GM19099 (cell line): ENCODE measurements around the gene NDUFA5.

Experiments
- POLR2A ChIP-seq: IDR thresholded peaks from 3 replicates; pipeline ENCODE4 v1.6.1; 2011; ENCODE audit warnings: low read depth; ENCODE audit not compliant: insufficient read length; ENCODE audit errors: extremely low read depth

NDUFA5 gene

DNA sequence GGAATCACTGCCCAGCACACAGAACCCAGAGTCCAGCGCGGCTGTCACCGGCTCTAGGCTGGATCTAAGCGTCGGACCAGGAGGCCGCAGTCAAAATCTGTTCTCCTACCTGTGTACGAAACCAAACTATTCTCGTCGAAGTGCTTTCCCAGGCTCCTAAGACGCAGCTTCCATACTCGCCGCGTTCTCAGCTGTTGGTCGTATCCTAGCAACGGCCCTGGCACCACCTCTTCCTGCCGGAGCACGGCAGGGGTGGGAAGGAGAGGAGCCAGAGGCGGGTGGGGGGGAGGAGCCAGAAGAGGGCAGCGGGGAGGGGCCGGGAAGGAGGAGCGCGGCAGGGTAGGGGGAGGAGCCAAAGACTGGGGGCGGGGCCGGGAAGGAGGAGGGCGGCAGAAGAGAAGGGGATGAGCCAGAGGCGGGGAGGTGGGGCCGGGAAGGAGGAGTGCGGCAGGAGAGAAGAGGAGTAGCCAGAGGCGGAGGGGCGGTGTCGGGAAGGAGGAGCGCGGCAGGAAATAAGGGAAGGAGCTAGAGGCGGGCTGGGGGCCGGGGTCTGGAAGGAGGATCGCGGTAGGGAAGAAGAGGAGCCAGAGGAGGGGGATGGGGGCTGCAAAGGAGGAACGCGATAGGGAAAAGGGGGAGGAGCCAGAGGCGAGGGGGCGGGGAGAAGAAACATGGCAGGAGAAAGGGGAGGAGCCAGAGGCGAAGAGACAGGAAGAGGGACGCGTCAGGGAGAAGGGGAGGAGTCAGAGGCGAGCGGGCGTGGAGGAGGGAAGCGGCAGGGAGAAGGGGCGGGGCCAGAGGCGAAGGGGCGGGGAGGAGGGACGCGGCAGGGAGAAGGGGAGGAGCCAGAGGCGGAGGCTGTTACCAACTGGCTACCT is 23.0 kb downstream of the NDUFA5 start, which contains the start of gene IQUB:
Gene IQUB, minus strand, starts transcription at position 213 of the 878 bp plus-strand sequence. CDS start 22,255 bp downstream, outside the sequence.
- peak; percentile 18 for TF ChIP-seq POLR2A

GRCh38 chr7:123533929-123534382 is 23.7 kb downstream of the NDUFA5 start:
- no peak for TF ChIP-seq POLR2A

DNA sequence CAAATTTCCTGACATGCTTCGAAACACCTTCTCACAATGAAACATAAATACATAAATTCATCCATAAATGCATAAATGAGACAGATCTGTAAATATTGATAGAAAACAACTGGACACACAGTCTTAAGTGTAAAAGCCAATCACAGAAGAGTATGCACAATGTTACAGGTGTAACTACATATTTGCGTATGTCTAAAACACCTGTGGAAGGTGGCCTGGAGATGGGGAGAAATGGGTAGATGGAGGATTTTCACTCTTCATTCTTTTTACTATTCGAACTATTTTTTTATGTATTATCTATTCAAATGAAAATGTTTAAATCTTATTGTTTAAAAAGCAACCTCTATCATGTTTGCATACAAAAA is 24.1 kb downstream of the NDUFA5 start:
- TF ChIP-seq POLR2A: no peak

DNA sequence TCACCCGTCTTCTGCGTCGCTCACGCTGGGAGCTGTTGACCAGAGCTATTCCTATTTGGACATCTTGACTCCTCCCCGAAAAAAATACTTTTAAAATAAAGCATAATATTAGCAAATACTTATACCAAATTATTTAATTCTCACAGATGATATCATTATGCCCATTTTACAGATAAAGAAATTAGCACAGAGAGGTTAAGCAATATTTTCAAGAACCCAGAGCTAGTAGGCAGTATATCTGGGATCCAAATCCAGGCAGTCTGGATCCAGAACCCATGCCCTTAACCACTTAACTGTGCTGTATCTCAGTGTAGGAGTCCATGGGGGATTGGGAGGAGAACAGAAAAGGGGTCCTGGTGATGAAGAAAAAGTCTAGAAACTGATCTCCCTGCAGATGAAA is 29.4 kb downstream of the NDUFA5 start:
- no peak for TF ChIP-seq POLR2A

GRCh38 chr7:123522066-123522465 is 35.6 kb downstream of the NDUFA5 start:
- no peak for TF ChIP-seq POLR2A

DNA sequence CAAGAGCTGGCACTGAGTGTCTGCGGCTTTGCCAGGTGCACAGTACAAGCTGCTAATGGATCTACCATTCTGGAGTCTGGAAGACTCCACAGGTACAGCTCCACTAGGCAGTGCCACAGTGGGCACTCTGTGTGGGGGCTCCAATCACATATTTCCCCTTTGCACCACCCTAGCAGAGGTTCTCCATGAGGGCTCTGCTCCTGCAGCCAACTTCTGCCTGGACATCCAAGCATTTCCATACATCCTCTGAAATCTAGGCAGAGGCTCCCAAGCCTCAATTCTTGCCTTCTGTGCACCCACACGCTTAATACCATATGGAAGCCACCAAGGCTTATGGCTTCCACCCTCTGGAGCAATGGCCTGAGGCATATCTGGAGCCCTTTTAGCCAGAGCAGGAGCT is 52.4 kb downstream of the NDUFA5 start:
- no peak for TF ChIP-seq POLR2A

GRCh38 chr7:123502201-123502600 is 55.4 kb downstream of the NDUFA5 start:
- TF ChIP-seq POLR2A: no peak

- TF ChIP-seq POLR2A: no peak
Measured at GRCh38 chr7:123500878-123501489, 56.6 kb downstream of the NDUFA5 start.

DNA sequence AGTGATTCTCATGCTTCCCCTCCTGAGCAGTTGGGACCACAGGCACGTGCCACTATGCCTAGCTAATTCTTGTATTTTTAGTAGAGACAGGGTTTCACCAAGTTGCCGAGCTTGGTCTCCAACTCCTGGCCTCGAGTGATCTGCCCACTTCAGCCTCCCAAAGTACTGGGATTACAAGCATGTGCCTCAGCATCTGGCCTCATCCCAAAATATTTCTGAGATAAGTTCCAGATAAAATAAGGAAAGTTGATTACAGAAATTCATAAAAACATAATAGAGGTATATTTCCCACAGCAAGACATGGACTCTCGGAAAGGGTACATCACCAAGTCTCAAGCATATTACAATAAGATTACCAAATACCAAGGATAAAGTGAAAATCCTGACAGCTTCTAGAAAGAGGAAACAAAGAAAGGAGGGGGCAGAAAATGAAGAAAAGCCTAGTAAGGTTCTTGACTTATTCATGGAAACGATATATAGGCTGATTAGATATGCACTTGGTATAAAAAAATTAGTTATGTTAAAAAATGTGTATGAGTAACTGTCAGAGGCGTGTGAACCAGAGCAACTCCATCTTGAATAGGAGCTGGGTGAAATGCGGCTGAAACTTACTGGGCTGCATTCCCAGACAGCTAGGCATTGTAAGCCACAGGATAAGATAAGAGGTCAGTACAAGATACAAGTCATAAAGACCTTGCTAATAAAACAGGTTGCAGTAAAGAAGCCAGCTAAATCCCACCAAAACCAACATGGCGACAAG is 58.2 kb downstream of the NDUFA5 start:
- no peak for TF ChIP-seq POLR2A

GRCh38 chr7:123498601-123499000 is 59.0 kb downstream of the NDUFA5 start:
- no peak for TF ChIP-seq POLR2A

DNA sequence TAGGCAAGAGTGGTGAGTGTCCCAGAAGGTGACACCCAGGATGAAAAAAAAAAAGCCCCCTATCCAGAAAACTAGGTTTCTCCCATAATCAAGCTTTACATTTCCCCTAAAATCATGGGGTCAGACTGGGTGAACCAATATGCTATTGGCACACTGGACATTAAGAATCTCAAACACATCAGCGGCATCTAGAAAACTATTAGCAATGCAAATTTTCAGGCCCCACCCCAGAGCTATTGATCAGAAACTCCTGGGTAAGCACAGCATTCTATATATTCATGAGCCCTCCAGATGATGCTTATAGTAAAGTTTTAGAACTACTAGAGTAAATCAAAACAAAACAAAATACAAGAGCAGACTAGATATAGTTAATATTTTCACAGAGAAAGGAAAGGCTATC is 59.6 kb downstream of the NDUFA5 start:
- TF ChIP-seq POLR2A: no peak

GRCh38 chr7:123494193-123494796 is 63.3 kb downstream of the NDUFA5 start:
- TF ChIP-seq POLR2A: no peak

DNA sequence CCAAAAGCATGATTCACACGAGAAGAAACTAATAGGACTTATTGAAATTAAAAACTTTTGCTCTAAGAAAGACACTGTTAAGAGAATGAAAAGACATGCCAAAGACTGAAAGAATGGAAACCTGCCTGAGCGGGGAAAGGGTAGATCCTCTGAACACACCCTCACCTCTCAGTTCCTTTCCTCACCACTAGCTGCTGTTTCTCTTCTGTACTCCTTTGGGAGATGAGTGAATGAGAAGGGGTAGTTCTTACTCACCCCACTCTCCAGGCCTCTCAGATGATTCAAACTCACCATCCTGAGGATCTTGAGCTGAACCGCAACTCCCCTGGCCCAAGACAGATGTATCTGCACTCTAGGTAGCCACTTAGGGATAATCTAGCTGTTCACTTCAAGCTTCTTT is 65.1 kb downstream of the NDUFA5 start:
- no peak for TF ChIP-seq POLR2A
